ENCODE measurements around the gene TPD52L2.

TPD52L2 gene

DNA sequence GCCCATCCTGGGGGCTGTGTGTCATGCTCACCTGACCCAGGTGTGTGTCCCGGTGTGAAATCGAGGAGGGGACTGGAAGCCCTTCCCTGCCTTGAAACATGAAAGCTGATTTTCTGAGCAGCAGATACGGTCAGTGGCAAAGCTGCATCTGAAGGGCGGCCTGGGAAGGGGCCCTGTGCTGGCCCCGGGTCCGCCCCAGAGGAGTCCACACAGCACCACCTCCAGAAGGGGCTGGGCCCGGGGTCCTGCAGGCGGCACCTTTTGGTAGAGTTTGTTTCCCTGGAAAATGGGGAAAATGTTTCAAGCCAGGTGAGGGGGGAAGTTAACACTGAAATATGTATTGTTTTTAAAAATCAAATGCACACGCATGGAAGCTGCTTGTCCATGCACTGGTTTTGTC, 70.4 kb downstream of the TPD52L2 start:
- DNase-seq: no peak

DNA sequence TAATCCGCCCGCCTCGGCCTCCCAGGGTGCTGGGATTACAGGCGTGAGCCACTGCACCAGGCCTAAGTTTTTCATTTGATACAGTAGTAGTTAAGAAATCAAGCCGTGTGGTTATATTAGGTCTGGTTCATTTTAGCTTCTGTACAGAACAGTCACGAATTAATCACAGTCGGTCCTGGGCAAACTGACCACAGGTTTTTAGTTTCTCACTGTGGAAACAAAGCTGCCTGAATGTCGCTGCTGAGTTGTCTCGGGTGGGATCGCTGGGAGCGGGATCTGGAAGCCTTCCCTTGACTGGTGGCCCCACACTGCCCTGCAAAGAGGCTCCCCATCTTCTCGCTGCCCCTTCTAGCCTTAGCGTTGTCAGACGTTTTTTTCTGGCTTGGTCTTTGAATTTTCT, 72.5 kb downstream of the TPD52L2 start:
- no peak for DNase-seq

DNA sequence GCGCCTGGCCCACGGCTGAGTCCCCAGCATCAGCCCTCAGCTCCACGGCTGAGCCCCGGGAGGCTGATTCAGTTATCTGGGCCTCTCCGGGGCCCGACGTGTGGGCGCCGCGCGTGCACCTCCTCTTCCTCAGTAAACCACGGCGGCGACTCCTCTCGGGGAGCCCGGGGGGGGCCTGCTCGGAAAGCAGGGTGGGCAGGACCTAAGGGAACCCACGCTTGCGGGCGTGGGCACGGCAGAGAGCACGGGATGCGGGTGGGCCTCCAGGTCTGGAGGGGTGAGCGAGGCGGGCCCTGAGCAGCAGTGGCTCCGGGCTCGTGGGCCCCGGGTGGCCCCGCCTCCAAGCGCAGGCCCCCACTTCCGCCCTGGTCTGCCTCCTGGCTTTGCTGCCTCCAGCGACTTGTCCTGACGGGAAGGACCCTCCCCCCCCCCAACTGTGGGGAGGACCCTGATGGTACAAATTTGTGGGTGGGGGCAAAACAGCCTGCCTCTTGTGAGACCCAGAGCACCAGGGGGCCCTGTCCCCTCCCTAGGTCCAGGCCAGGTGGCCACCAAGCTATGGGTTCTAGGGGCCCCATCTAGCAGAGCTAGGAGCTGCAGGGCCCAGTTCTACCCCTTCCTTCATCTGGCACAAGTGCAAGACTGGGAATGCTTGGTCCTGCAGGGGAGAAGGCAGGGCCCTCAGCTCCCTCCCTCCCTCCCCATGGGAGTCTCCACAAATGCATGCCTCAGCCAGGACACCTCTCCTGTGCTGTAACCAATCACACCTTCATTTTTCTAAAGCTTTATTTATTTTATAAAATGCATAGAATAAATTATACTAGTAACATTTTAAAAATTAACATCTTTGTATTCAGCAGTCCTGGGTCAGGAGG, 74.2 kb downstream of the TPD52L2 start:
- DNase-seq: no peak

DNA sequence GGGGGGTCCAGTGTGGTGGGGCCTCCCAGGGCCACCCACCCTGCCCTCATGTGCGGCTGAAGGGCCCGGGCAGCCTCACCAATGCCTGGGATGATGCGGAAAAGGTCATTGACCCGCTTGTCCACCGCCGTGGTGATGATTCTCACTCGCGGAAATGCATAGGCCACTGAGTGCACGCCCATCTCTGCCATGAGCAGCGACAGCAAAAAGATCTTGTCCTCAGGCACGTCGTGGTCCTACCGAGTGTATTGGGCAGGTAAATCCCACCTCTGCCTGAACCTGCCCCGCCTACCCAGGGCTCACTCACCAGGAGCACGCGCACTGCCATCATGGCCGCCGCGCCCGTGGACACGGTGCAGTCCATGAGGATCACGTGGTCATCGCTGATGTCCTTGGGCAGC, 75.0 kb downstream of the TPD52L2 start:
- DNase-seq: no peak

DNA sequence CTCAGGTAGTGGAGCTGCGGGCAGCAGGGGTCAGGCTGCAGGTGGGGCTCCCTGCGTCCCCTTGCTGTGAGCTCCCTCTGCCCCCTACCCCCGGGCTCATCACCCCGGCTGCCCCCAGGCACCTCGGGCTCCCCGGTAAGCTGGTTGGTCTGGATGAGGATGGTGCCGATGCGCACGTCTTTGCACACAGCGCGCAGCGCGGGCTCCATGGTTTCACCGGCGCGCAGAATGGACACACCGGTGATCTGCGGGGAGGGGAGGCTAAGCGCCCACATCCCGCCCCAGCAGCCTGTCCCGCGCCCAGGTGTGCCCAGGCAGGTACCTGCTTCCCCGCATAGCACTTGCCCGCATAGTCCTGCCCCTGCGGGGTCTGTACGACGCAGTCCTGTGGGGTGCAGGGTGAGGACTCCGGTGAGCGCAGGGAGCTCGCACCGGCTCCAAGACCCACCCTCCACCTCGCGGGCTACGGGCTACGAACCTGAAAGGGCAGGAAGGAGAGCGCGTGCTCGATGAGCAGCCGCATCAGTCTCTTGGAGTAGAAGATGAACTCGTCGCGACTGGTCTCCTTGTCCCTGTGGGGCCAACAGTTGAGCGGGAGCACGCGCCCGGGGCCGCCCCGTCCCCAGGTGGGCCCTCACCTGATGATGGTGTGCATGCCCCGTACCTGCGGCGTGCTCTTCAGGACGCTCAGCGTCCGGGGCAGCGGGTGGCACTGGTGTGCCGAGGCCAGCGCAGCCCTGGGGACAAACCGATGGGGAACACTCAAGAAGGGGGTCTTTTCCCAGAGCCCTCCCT, 75.6 kb downstream of the TPD52L2 start:
- DNase-seq: no peak

All from cerebellar nuclear complex (tissue), 1 donor.